HL-60 (cell line): ENCODE measurements around the gene APIP.

Experiments
- DNase-seq, 2 experiments: peaks; one replicate each; pipeline ENCODE4 v3.0.0-alpha.2; 2010 to 2020; ENCODE audit warnings: low read depth in 1 of 2, low spot score in 1 of 2
- H3K27ac ChIP-seq: fragments of 250-450 bp; sonication (Bioruptor Pico); replicated peaks from 2 replicates; pipeline ENCODE4 v1.5.1; 2020; ENCODE audit warnings: mild to moderate bottlenecking, moderate library complexity
- H3K27me3 ChIP-seq: fragments of 250-450 bp; sonication (Bioruptor Pico); 2 replicates; pipeline ENCODE4 v1.5.1; 2021; ENCODE audit warnings: mild to moderate bottlenecking, moderate library complexity; ENCODE audit not compliant: insufficient read depth, poor library complexity, severe bottlenecking
- H3K4me3 ChIP-seq: replicated peaks from 2 replicates; pipeline ENCODE4 v1.5.1; 2011; ENCODE audit warnings: mild to moderate bottlenecking, control low read depth, low read length; ENCODE audit not compliant: insufficient read depth
- CTCF ChIP-seq: IDR thresholded peaks from one replicate; pipeline ENCODE4 v1.5.1; 2011; ENCODE audit warnings: low read length, control low read depth, inconsistent platforms; ENCODE audit not compliant: insufficient read depth
- GABPA ChIP-seq: IDR thresholded peaks from 2 replicates; pipeline ENCODE4 v1.6.1; 2012; ENCODE audit warnings: low read depth
- POLR2AphosphoS5 ChIP-seq: IDR thresholded peaks from 2 replicates; pipeline ENCODE4 v1.6.1; 2012; ENCODE audit warnings: low read depth
- REST ChIP-seq: IDR thresholded peaks from 2 replicates; pipeline ENCODE4 v1.6.1; 2012; ENCODE audit warnings: low read depth; ENCODE audit not compliant: insufficient replicate concordance
- SPI1 ChIP-seq: IDR thresholded peaks from 2 replicates; pipeline ENCODE4 v1.6.1; 2012; ENCODE audit warnings: low read depth, mild to moderate bottlenecking, borderline replicate concordance

APIP gene

GRCh38 chr11:34893416-34893815 is 22.8 kb downstream of the APIP start:
- Histone ChIP-seq H3K27ac (no peak overlapping the region), H3K4me3 (no peak overlapping the region), H3K27me3 (no peaks in the 10 kb centered on the region)
- TF ChIP-seq REST: no peak
- no peak for DNase-seq

- H3K4me3 ChIP-seq: no peak overlapping the region
- H3K27ac ChIP-seq: no peak overlapping the region
- no peak for DNase-seq
- TF ChIP-seq GABPA: no peak
- TF ChIP-seq POLR2AphosphoS5: no peak
- TF ChIP-seq CTCF: no peak
- no peak for TF ChIP-seq SPI1
- TF ChIP-seq REST: no peak
- H3K27me3 ChIP-seq: no peaks in the 10 kb centered on the region
Measured at GRCh38 chr11:34891611-34892010, 24.6 kb downstream of the APIP start.

GRCh38 chr11:34890812-34891211 is 25.4 kb downstream of the APIP start:
- H3K27me3 ChIP-seq: no peaks in the 10 kb centered on the region
- no peak for DNase-seq
- no peak overlapping the region for H3K4me3 ChIP-seq
- no peak overlapping the region for H3K27ac ChIP-seq
- TF ChIP-seq CTCF (peak; percentile 5), POLR2AphosphoS5 (no peak)

- no peak overlapping the region for H3K4me3 ChIP-seq
- DNase-seq: no peak
- H3K27me3 ChIP-seq: no peaks in the 10 kb centered on the region
- TF ChIP-seq GABPA: no peak
- no peak for TF ChIP-seq REST
- TF ChIP-seq SPI1: no peak
- no peak for TF ChIP-seq CTCF
- no peak overlapping the region for H3K27ac ChIP-seq
Measured at GRCh38 chr11:34890089-34890488, 26.1 kb downstream of the APIP start.
